GM12878 (cell line): ENCODE results near the gene GJA4.

ENCODE experiments used
- CBX3 ChIP-seq: fragments of 200-600 bp; sonication (generic); IDR thresholded peaks from 2 replicates; pipeline ENCODE4 v1.6.1; 2016; ENCODE audit warnings: low read depth, borderline replicate concordance
- CBX5 ChIP-seq: sonication (generic); IDR thresholded peaks from 2 replicates; pipeline ENCODE4 v1.6.1; 2016; ENCODE audit warnings: low read depth, moderate library complexity, mild to moderate bottlenecking, inconsistent platforms
- FOXK2 ChIP-seq: fragments of 450-650 bp; IDR thresholded peaks from 2 replicates; pipeline ENCODE4 v1.6.1; 2017; ENCODE audit warnings: mild to moderate bottlenecking, moderate library complexity
- TF ChIP-seq, protein P1 (sequence below): IDR thresholded peaks from 2 replicates; pipeline ENCODE4 v1.6.1; 2011; ENCODE audit warnings: borderline replicate concordance, low read depth, mild to moderate bottlenecking, moderate library complexity, mixed read lengths, low read length; ENCODE audit not compliant: insufficient read depth; ENCODE audit errors: extremely low read length
- TF ChIP-seq, protein P2 (sequence below): fragments of 450-650 bp; IDR thresholded peaks from 2 replicates; pipeline ENCODE4 v1.6.1; 2017; ENCODE audit warnings: antibody characterized with exemption, mild to moderate bottlenecking, moderate library complexity
- TF ChIP-seq, protein P3 (sequence below), 3 experiments: IDR thresholded peaks in 2 of 3; conservative IDR thresholded peaks in 1 of 3; 2 replicates each; pipeline ENCODE4 v1.5.1; 2011; ENCODE audit warnings: low read depth in 3 of 3, low read length in 3 of 3, mild to moderate bottlenecking in 3 of 3, control low read depth in 2 of 3, moderate library complexity in 2 of 3, inconsistent platforms in 1 of 3, mixed read lengths in 1 of 3; ENCODE audit not compliant: control insufficient read depth in 2 of 3, insufficient read depth in 1 of 3; ENCODE audit errors: extremely low read depth in 1 of 3
- TF ChIP-seq, protein P4 (sequence below): IDR thresholded peaks from 2 replicates; pipeline ENCODE4 v1.6.1; 2012; ENCODE audit warnings: mild to moderate bottlenecking, low read depth, low read length

DNA sequence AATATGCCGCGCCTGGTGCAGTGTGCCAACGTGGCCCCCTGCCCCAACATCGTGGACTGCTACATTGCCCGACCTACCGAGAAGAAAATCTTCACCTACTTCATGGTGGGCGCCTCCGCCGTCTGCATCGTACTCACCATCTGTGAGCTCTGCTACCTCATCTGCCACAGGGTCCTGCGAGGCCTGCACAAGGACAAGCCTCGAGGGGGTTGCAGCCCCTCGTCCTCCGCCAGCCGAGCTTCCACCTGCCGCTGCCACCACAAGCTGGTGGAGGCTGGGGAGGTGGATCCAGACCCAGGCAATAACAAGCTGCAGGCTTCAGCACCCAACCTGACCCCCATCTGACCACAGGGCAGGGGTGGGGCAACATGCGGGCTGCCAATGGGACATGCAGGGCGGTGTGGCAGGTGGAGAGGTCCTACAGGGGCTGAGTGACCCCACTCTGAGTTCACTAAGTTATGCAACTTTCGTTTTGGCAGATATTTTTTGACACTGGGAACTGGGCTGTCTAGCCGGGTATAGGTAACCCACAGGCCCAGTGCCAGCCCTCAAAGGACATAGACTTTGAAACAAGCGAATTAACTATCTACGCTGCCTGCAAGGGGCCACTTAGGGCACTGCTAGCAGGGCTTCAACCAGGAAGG lies 7.4 kb upstream of the GJA4 start:
- TF ChIP-seq FOXK2 (no peak), CBX5 (no peak), CBX3 (no peak)
- TF ChIP-seq, protein P1, sequence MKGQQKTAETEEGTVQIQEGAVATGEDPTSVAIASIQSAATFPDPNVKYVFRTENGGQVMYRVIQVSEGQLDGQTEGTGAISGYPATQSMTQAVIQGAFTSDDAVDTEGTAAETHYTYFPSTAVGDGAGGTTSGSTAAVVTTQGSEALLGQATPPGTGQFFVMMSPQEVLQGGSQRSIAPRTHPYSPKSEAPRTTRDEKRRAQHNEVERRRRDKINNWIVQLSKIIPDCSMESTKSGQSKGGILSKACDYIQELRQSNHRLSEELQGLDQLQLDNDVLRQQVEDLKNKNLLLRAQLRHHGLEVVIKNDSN = no peak
- TF ChIP-seq, protein P2, sequence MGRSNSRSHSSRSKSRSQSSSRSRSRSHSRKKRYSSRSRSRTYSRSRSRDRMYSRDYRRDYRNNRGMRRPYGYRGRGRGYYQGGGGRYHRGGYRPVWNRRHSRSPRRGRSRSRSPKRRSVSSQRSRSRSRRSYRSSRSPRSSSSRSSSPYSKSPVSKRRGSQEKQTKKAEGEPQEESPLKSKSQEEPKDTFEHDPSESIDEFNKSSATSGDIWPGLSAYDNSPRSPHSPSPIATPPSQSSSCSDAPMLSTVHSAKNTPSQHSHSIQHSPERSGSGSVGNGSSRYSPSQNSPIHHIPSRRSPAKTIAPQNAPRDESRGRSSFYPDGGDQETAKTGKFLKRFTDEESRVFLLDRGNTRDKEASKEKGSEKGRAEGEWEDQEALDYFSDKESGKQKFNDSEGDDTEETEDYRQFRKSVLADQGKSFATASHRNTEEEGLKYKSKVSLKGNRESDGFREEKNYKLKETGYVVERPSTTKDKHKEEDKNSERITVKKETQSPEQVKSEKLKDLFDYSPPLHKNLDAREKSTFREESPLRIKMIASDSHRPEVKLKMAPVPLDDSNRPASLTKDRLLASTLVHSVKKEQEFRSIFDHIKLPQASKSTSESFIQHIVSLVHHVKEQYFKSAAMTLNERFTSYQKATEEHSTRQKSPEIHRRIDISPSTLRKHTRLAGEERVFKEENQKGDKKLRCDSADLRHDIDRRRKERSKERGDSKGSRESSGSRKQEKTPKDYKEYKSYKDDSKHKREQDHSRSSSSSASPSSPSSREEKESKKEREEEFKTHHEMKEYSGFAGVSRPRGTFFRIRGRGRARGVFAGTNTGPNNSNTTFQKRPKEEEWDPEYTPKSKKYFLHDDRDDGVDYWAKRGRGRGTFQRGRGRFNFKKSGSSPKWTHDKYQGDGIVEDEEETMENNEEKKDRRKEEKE = no peak
- TF ChIP-seq, protein P3, sequence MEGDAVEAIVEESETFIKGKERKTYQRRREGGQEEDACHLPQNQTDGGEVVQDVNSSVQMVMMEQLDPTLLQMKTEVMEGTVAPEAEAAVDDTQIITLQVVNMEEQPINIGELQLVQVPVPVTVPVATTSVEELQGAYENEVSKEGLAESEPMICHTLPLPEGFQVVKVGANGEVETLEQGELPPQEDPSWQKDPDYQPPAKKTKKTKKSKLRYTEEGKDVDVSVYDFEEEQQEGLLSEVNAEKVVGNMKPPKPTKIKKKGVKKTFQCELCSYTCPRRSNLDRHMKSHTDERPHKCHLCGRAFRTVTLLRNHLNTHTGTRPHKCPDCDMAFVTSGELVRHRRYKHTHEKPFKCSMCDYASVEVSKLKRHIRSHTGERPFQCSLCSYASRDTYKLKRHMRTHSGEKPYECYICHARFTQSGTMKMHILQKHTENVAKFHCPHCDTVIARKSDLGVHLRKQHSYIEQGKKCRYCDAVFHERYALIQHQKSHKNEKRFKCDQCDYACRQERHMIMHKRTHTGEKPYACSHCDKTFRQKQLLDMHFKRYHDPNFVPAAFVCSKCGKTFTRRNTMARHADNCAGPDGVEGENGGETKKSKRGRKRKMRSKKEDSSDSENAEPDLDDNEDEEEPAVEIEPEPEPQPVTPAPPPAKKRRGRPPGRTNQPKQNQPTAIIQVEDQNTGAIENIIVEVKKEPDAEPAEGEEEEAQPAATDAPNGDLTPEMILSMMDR (IDR thresholded peaks at IDR 0.05 in 2 of 3, conservative IDR thresholded peaks at IDR 0.05 in 1 of 3; ENCODE audit: control insufficient read depth in 2 of 3, extremely low read depth in 1 of 3, insufficient read depth in 1 of 3, low read depth in 3 of 3, low read length in 3 of 3) = no peak
- TF ChIP-seq, protein P4, sequence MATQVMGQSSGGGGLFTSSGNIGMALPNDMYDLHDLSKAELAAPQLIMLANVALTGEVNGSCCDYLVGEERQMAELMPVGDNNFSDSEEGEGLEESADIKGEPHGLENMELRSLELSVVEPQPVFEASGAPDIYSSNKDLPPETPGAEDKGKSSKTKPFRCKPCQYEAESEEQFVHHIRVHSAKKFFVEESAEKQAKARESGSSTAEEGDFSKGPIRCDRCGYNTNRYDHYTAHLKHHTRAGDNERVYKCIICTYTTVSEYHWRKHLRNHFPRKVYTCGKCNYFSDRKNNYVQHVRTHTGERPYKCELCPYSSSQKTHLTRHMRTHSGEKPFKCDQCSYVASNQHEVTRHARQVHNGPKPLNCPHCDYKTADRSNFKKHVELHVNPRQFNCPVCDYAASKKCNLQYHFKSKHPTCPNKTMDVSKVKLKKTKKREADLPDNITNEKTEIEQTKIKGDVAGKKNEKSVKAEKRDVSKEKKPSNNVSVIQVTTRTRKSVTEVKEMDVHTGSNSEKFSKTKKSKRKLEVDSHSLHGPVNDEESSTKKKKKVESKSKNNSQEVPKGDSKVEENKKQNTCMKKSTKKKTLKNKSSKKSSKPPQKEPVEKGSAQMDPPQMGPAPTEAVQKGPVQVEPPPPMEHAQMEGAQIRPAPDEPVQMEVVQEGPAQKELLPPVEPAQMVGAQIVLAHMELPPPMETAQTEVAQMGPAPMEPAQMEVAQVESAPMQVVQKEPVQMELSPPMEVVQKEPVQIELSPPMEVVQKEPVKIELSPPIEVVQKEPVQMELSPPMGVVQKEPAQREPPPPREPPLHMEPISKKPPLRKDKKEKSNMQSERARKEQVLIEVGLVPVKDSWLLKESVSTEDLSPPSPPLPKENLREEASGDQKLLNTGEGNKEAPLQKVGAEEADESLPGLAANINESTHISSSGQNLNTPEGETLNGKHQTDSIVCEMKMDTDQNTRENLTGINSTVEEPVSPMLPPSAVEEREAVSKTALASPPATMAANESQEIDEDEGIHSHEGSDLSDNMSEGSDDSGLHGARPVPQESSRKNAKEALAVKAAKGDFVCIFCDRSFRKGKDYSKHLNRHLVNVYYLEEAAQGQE = no peak
